ENCODE results near the gene MTA2.
"Not testable (repeated sequence)": the region's sequence is repeated elsewhere in the genome, so short reads cannot be mapped to it uniquely, and the experiment has no call there.

MTA2 gene

GRCh38 chr11:62592146-62592815, 9.4 kb downstream of the MTA2 start:
- no peak for DNase-seq (ENCODE audit: low read depth)

- DNase-seq (ENCODE audit: low read depth) = peak; percentile 83
These were observed 10.1 kb downstream of the MTA2 start, which contains the start of gene TUT1 for GRCh38 chr11:62591448-62592145. TUT1 (minus strand) TSS chr11:62591523; CDS start chr11:62591485, 38 bp downstream.

- DNase-seq (ENCODE audit: low read depth) = no peak
These were observed 12.6 kb downstream of the MTA2 start for GRCh38 chr11:62588966-62589637.

GRCh38 chr11:62585356-62585755, 16.3 kb downstream of the MTA2 start:
- DNase-seq (ENCODE audit: low read depth) = not testable (repeated sequence)

GRCh38 chr11:62581735-62582134, 19.9 kb downstream of the MTA2 start:
- DNase-seq (ENCODE audit: low read depth) = not testable (repeated sequence)

GRCh38 chr11:62580959-62581715, 20.5 kb downstream of the MTA2 start:
- DNase-seq (ENCODE audit: low read depth) = no peak

GRCh38 chr11:62579252-62579651, 22.4 kb downstream of the MTA2 start:
- DNase-seq (ENCODE audit: low read depth) = no peak

- no peak for DNase-seq (ENCODE audit: low read depth)
These were observed 23.1 kb downstream of the MTA2 start for GRCh38 chr11:62578541-62578940.

GRCh38 chr11:62577046-62577714, 24.5 kb downstream of the MTA2 start:
- no peak for DNase-seq (ENCODE audit: low read depth)

GRCh38 chr11:62575837-62576236, 25.8 kb downstream of the MTA2 start:
- DNase-seq (ENCODE audit: low read depth) = no peak

GRCh38 chr11:62575156-62575555, 26.5 kb downstream of the MTA2 start:
- no peak for DNase-seq (ENCODE audit: low read depth)

- DNase-seq (ENCODE audit: low read depth) = no peak
These were observed 27.1 kb downstream of the MTA2 start for GRCh38 chr11:62574363-62575071.

- peak; percentile 93 for DNase-seq (ENCODE audit: low read depth)
These were observed 27.9 kb downstream of the MTA2 start, which contains the start of gene EEF1G for GRCh38 chr11:62573592-62574362. EEF1G (minus strand) TSS chr11:62573891; CDS start chr11:62573842, 49 bp downstream.

GRCh38 chr11:62573006-62573591, 28.6 kb downstream of the MTA2 start:
- DNase-seq (ENCODE audit: low read depth) = no peak

GRCh38 chr11:62572431-62572830, 29.2 kb downstream of the MTA2 start:
- DNase-seq (ENCODE audit: low read depth) = no peak

GRCh38 chr11:62571493-62571892, 30.2 kb downstream of the MTA2 start:
- not testable (repeated sequence) for DNase-seq (ENCODE audit: low read depth)

GRCh38 chr11:62570903-62571302, 30.8 kb downstream of the MTA2 start:
- DNase-seq (ENCODE audit: low read depth) = not testable (repeated sequence)

- no peak for DNase-seq (ENCODE audit: low read depth)
These were observed 32.1 kb downstream of the MTA2 start for GRCh38 chr11:62569611-62570010.

GRCh38 chr11:62567018-62567633, 34.5 kb downstream of the MTA2 start:
- DNase-seq (ENCODE audit: low read depth) = no peak

All from stimulated activated CD8-positive, alpha-beta memory T cell treated with anti-CD3 and anti-CD28 coated beads, Interleukin-7, amount 100 ng/mL, for 24 hours (primary cell).